A549 (cell line): ENCODE results near the gene ZC3H18. TPM values are rescaled to one million over a fixed set of nuclear protein-coding genes. Genes with fewer than 3 reads are reported as not detected.

Experiments used
- ATAC-seq, 2 experiments: fragments of 200-7000 bp in 1 of 2; fragments of >200 bp in 1 of 2; cut with Nextera tagmentation in 1 of 2; cut with Tn5 transposase in 1 of 2; 3 replicates each; pipeline versions ENCODE4 v1.8.0 to v1.9.1; 2018 to 2020; ENCODE audit warnings: mild to moderate bottlenecking in 1 of 2, moderate library complexity in 1 of 2
- CTCF ChIA-PET: fragments of 300-600 bp; sonication (Branson Sonifier 250); formaldehyde crosslinking; extraction: SDS; loops from one replicate; lab custom pipeline; 2021; ENCODE audit warnings: antibody characterized with exemption, inconsistent platforms; lab: Yijun Ruan, JAX
- POLR2A ChIA-PET: fragments of 350-600 bp; formaldehyde crosslinking; extraction: SDS; loops from one replicate; lab custom pipeline; 2021; ENCODE audit warnings: antibody characterized with exemption, inconsistent platforms; lab: Yijun Ruan, JAX
- DNase-seq, 2 experiments: peaks; one replicate each; pipeline versions ENCODE4 v3.0.0 to v3.0.0-alpha.2; 2011 to 2016; ENCODE audit warnings: low read depth in 1 of 2, low spot score in 1 of 2
- FAIRE-seq: peaks from 2 replicates; lab custom pipeline; 2011; peaks lifted over from hg19 to GRCh38; lab: Jason Lieb, UNC
- H3K27ac ChIP-seq, 2 experiments: fragments of >200 bp; sonication (Bioruptor Twin); formaldehyde crosslinking; 3 replicates each; pipeline ENCODE4 v1.5.1; 2016 to 2017
- H3K4me1 ChIP-seq: fragments of >200 bp; sonication (Bioruptor Twin); formaldehyde crosslinking; 3 replicates; pipeline ENCODE4 v1.6.1; 2016
- H3K4me2 ChIP-seq: fragments of >200 bp; sonication (Bioruptor Twin); formaldehyde crosslinking; 3 replicates; pipeline ENCODE4 v1.6.1; 2016
- H3K4me3 ChIP-seq: fragments of >200 bp; sonication (Bioruptor Twin); formaldehyde crosslinking; 3 replicates; pipeline ENCODE4 v1.5.1; 2016
- H3K9me3 ChIP-seq: fragments of >200 bp; sonication (Bioruptor Twin); formaldehyde crosslinking; 3 replicates; pipeline ENCODE4 v1.6.1; 2016
- ATOH8 ChIP-seq: fragments of 250-450 bp; sonication (Bioruptor Pico); IDR thresholded peaks from 2 replicates; pipeline ENCODE4 v1.5.0; 2020; ENCODE audit warnings: low read depth, mild to moderate bottlenecking, moderate library complexity
- CBX2 ChIP-seq: fragments of 200-600 bp; sonication (generic); IDR thresholded peaks from 2 replicates; pipeline ENCODE4 v1.6.1; 2016; ENCODE audit warnings: low read depth, mild to moderate bottlenecking, borderline replicate concordance
- CBX8 ChIP-seq: fragments of 200-600 bp; sonication (generic); IDR thresholded peaks from 2 replicates; pipeline ENCODE4 v1.6.1; 2016
- EHF ChIP-seq: fragments of 250-450 bp; sonication (Bioruptor Pico); IDR thresholded peaks from 2 replicates; pipeline ENCODE4 v1.5.0; 2020; ENCODE audit warnings: mild to moderate bottlenecking
- EHMT2 ChIP-seq: fragments of 200-600 bp; sonication (generic); IDR thresholded peaks from 2 replicates; pipeline ENCODE4 v1.6.1; 2016; ENCODE audit warnings: antibody characterized with exemption, low read depth, mild to moderate bottlenecking, moderate library complexity
- EP300 ChIP-seq, 2 experiments: fragments of >200 bp; sonication (Bioruptor Twin); formaldehyde crosslinking; IDR thresholded peaks; 2 replicates in 1 of 2; 3 replicates in 1 of 2; pipeline ENCODE4 v1.6.1; 2016 to 2017
- HDAC2 ChIP-seq: fragments of 200-600 bp; sonication (generic); IDR thresholded peaks from 2 replicates; pipeline ENCODE4 v1.6.1; 2016
- HEYL ChIP-seq: fragments of 250-450 bp; sonication (Bioruptor Pico); IDR thresholded peaks from 2 replicates; pipeline ENCODE4 v1.8.0; 2021; ENCODE audit warnings: mild to moderate bottlenecking, moderate library complexity
- HOXB5 ChIP-seq: fragments of 250-450 bp; sonication (Bioruptor Pico); IDR thresholded peaks from 2 replicates; pipeline ENCODE4 v1.5.0; 2020; ENCODE audit warnings: mild to moderate bottlenecking, moderate library complexity
- JUNB ChIP-seq: fragments of >200 bp; sonication (Bioruptor Twin); formaldehyde crosslinking; IDR thresholded peaks from 2 replicates; pipeline ENCODE4 v1.6.1; 2016
- KDM1A ChIP-seq: fragments of 200-600 bp; sonication (generic); IDR thresholded peaks from 2 replicates; pipeline ENCODE4 v1.6.1; 2016; ENCODE audit warnings: low read depth, mild to moderate bottlenecking
- KDM5A ChIP-seq: fragments of 200-600 bp; sonication (generic); IDR thresholded peaks from 2 replicates; pipeline ENCODE4 v1.6.1; 2016; ENCODE audit warnings: antibody characterized with exemption, mild to moderate bottlenecking
- MAFK ChIP-seq: fragments of 450-650 bp; IDR thresholded peaks from 2 replicates; pipeline ENCODE4 v1.6.1; 2014; ENCODE audit not compliant: partially characterized antibody
- MAZ ChIP-seq: fragments of 150-350 bp; IDR thresholded peaks from 2 replicates; pipeline ENCODE4 v1.6.1; 2014; ENCODE audit warnings: antibody characterized with exemption, low read depth, low read length, borderline replicate concordance
- MYC ChIP-seq: IDR thresholded peaks from 2 replicates; pipeline ENCODE4 v1.6.1; 2012; ENCODE audit warnings: mild to moderate bottlenecking, inconsistent platforms, low read length, improper control_type of control experiment, borderline replicate concordance
- NR3C1 ChIP-seq: fragments of >200 bp; sonication (Bioruptor Twin); formaldehyde crosslinking; IDR thresholded peaks from 3 replicates; pipeline ENCODE4 v1.6.1; 2017
- PHF8 ChIP-seq: fragments of 200-600 bp; sonication (generic); IDR thresholded peaks from 2 replicates; pipeline ENCODE4 v1.6.1; 2016; ENCODE audit warnings: low read depth, mild to moderate bottlenecking, antibody characterized with exemption, moderate library complexity, borderline replicate concordance
- POLR2AphosphoS2 ChIP-seq: conservative IDR thresholded peaks from 2 replicates; pipeline ENCODE4 v1.6.1; 2012; ENCODE audit warnings: low read length, improper control_type of control experiment, inconsistent platforms
- RAD21 ChIP-seq, 2 experiments: fragments of >200 bp in 1 of 2; sonication (Bioruptor Twin) in 1 of 2; formaldehyde crosslinking in 1 of 2; IDR thresholded peaks in 1 of 2; conservative IDR thresholded peaks in 1 of 2; 2 replicates in 1 of 2; 3 replicates in 1 of 2; pipeline ENCODE4 v1.6.1; 2012 to 2018; ENCODE audit warnings: inconsistent platforms in 1 of 2
- REST ChIP-seq: fragments of 200-600 bp; sonication (generic); IDR thresholded peaks from 2 replicates; pipeline ENCODE4 v1.6.1; 2016; ENCODE audit warnings: antibody characterized with exemption, mild to moderate bottlenecking, moderate library complexity
- TFCP2L1 ChIP-seq: fragments of 250-450 bp; sonication (Bioruptor Pico); IDR thresholded peaks from 2 replicates; pipeline ENCODE4 v1.5.0; 2021; ENCODE audit warnings: mild to moderate bottlenecking
- TP53 ChIP-seq: fragments of 250-450 bp; sonication (Bioruptor Pico); IDR thresholded peaks from 2 replicates; pipeline ENCODE4 v1.5.0; 2021; ENCODE audit warnings: mild to moderate bottlenecking, moderate library complexity
- ZC3H11A ChIP-seq: fragments of 450-650 bp; IDR thresholded peaks from 2 replicates; pipeline ENCODE4 v1.6.1; 2014; ENCODE audit warnings: antibody characterized with exemption, mild to moderate bottlenecking
- ZFP36 ChIP-seq: fragments of 450-650 bp; IDR thresholded peaks from 2 replicates; pipeline ENCODE4 v1.6.1; 2014; ENCODE audit warnings: borderline replicate concordance; ENCODE audit not compliant: partially characterized antibody
- ZNF302 ChIP-seq: fragments of 250-450 bp; sonication (Bioruptor Pico); IDR thresholded peaks from 2 replicates; pipeline ENCODE4 v1.9.0; 2021; ENCODE audit warnings: inconsistent platforms, mild to moderate bottlenecking, moderate library complexity
- WGBS: methylation state at CpG from one replicate; pipeline ENCODE4 v1.1.6; 2017; ENCODE audit errors: missing lambda C conversion rate; 5-methylcytosine and 5-hydroxymethylcytosine counted together
- polyA plus RNA-seq, 4 experiments: library from polyadenylated mRNA; depleted of rRNA in 3 of 4; stranded (reverse); fragments of >200 nt; fragmentation: RNase III in 1 of 4; extraction: RNeasy Plus Mini Kit Qiagen cat#74134 plus additional on column Dnase treatment in 1 of 4; gene quantifications; 2 replicates in 3 of 4; 3 replicates in 1 of 4; pipeline ENCODE4 v1.2.3, GENCODE V29; 2011 to 2017
- TF ChIP-seq, protein P1 (sequence below): fragments of >200 bp; sonication (Bioruptor Twin); formaldehyde crosslinking; IDR thresholded peaks from 2 replicates; pipeline ENCODE4 v1.6.1; 2016

ZC3H18 gene
- polyA plus RNA-seq, 2 of the 4 experiments (the other 2 are of a cell fraction): 21.1 to 48.2 TPM

DNA sequence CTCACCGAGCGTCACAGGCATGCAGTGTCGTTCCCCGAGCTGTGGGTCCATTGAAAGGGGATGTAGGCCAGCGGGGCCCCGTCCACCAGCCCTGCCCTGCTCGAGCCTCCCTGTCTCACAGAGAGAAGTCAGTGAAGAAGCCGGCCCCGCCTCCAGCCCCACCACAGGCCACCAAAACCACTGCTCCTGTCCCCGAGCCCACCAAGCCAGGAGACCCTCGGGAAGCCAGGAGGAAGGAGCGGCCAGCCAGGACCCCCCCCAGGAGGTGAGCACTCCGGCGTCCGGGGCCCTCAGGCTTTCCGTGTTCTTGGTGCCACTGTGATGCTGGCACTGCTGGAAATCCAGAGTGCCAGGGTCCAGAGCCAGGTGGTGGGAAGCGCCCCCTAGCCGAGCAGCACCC is 54.3 kb downstream of the ZC3H18 start:
- ATAC-seq (no peak), FAIRE-seq (no peak), DNase-seq (no peak)
- no peaks in the 10 kb centered on the region for H3K4me1 ChIP-seq
- ChIA-PET CTCF (no interaction called here), POLR2A (no interaction called here)
- WGBS: 90% methylated on average over 9 of the region's 18 CpGs
- no peak overlapping the region for H3K27ac ChIP-seq
- H3K4me2 ChIP-seq: no peak overlapping the region
- H3K9me3 ChIP-seq: no peaks in the 10 kb centered on the region
- TF ChIP-seq, protein P1, sequence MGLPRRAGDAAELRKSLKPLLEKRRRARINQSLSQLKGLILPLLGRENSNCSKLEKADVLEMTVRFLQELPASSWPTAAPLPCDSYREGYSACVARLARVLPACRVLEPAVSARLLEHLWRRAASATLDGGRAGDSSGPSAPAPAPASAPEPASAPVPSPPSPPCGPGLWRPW: no peak
- TF ChIP-seq PHF8: no peak
- no peak for TF ChIP-seq HEYL
- no peak for TF ChIP-seq EHF (CRISPR knock-in tag)
- TF ChIP-seq MAFK: no peak
- no peak for TF ChIP-seq ATOH8 (CRISPR knock-in tag)
- TF ChIP-seq POLR2AphosphoS2: no peak
- TF ChIP-seq RAD21 (conservative IDR thresholded peaks at IDR 0.05 in 1 of 2, IDR thresholded peaks at IDR 0.05 in 1 of 2): no peak
- TF ChIP-seq ZNF302: no peak
- TF ChIP-seq KDM1A: no peak
- TF ChIP-seq REST: no peak
- no peak overlapping the region for H3K4me3 ChIP-seq

DNA sequence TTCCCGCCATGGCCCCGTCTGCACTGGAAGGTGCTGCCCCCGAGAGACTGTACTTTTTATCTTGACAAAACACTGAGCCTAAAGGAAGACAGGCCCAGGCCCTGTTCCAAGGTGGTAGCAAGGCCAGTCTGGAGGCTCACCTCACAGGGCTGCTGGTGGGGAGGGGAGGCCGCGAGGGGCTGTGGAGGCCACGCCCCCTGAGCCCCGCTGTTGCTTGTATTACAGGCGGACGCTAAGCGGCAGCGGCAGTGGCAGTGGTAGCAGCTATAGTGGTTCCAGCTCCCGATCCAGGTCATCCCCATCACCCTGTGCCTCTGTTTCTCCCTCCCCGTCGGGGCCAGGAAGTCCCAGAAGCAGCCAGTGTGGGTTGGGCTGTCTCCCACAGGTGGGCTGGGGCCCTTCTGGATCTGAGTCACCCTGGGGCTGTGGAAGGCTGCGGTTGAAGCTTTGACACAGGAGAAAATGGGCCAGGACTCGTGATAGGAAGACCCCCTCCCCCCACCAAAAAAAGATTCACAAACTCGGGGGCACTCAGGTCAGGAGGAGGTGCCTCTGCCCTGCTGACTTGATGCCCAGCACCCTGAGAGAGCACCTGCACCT is 54.9 kb downstream of the ZC3H18 start:
- 94% methylated on average over 15 of the region's 17 CpGs for WGBS
- no peak for FAIRE-seq
- no peak for TF ChIP-seq MYC

GRCh38 chr16:88626646-88627045 is 56.4 kb downstream of the ZC3H18 start:
- Histone ChIP-seq H3K9me3 (no peaks in the 10 kb centered on the region), H3K4me1 (no peaks in the 10 kb centered on the region), H3K4me2 (no peak overlapping the region), H3K4me3 (no peak overlapping the region), H3K27ac (no peak overlapping the region)
- CTCF ChIA-PET: no interaction called here
- TF ChIP-seq RAD21 (conservative IDR thresholded peaks at IDR 0.05 in 1 of 2, IDR thresholded peaks at IDR 0.05 in 1 of 2) (no peak), KDM5A (no peak), EP300 (IDR thresholded peaks at IDR 0.05) (no peak), MAZ (no peak), ZFP36 (no peak), TFCP2L1 (no peak), CBX2 (no peak), EHMT2 (no peak), HEYL (no peak), HDAC2 (no peak), TP53 (no peak), ZC3H11A (no peak), NR3C1 (no peak), CBX8 (no peak), REST (no peak), HOXB5 (no peak), JUNB (no peak)
- no peak for ATAC-seq
- no peak for FAIRE-seq
- DNase-seq: no peak
- POLR2A ChIA-PET: no interaction called here
- 92% methylated on average over 9 of the region's 9 CpGs for WGBS

More for the DNA sequence above, 54.9 kb downstream of the ZC3H18 start:
- Histone ChIP-seq H3K27ac (no peak overlapping the region), H3K4me2 (no peak overlapping the region), H3K4me1 (no peaks in the 10 kb centered on the region), H3K9me3 (no peaks in the 10 kb centered on the region), H3K4me3 (no peak overlapping the region)
- ATAC-seq (no peak), DNase-seq (no peak)
- CTCF ChIA-PET: interaction anchor here (1.1 kb wide), 1 partner anchor 8 kb away, joined by 5 read pairs; no protein-coding TSS in a partner anchor
- POLR2A ChIA-PET: no interaction called here
